Activated CD4-positive, alpha-beta T cell treated with anti-CD3 and anti-CD28 coated beads, Interleukin-2, amount 50 U/mL, for 16 hours (primary cell): ENCODE data around the gene UGT1A4.
"Not testable (repeated sequence)": the region's sequence is repeated elsewhere in the genome, so short reads cannot be mapped to it uniquely, and the experiment has no call there.

Experiments
- DNase-seq: peaks from one replicate; pipeline ENCODE4 v3.0.0-alpha.2; 2020

Gene UGT1A4

GRCh38 chr2:233751212-233752009, 32.9 kb downstream of the UGT1A4 start:
- DNase-seq: not testable (repeated sequence)

- no peak for DNase-seq
Measured at GRCh38 chr2:233754872-233755611, 36.5 kb downstream of the UGT1A4 start.

GRCh38 chr2:233756429-233757081, 38.0 kb downstream of the UGT1A4 start:
- no peak for DNase-seq

GRCh38 chr2:233758141-233758540, 39.6 kb downstream of the UGT1A4 start:
- no peak for DNase-seq

GRCh38 chr2:233758849-233759248, 40.3 kb downstream of the UGT1A4 start:
- DNase-seq: no peak

GRCh38 chr2:233760043-233760442, 41.5 kb downstream of the UGT1A4 start, which contains the start of gene UGT1A1:
Gene UGT1A1 (plus strand): TSS chr2:233760270. CDS start chr2:233760288, 18 bp downstream.
- DNase-seq: no peak

GRCh38 chr2:233761040-233761769, 42.7 kb downstream of the UGT1A4 start:
- no peak for DNase-seq

- no peak for DNase-seq
Measured at GRCh38 chr2:233764264-233764663, 45.7 kb downstream of the UGT1A4 start.

- DNase-seq: no peak
Measured at GRCh38 chr2:233764761-233765160, 46.2 kb downstream of the UGT1A4 start.

GRCh38 chr2:233766416-233766815, 47.9 kb downstream of the UGT1A4 start:
- no peak for DNase-seq

GRCh38 chr2:233768076-233768475, 49.5 kb downstream of the UGT1A4 start:
- DNase-seq: no peak

GRCh38 chr2:233769260-233769659, 50.7 kb downstream of the UGT1A4 start:
- no peak for DNase-seq

GRCh38 chr2:233772153-233772552, 53.6 kb downstream of the UGT1A4 start:
- no peak for DNase-seq

GRCh38 chr2:233772583-233772982, 54.0 kb downstream of the UGT1A4 start:
- DNase-seq: no peak

- DNase-seq: no peak
Measured at GRCh38 chr2:233773854-233774253, 55.3 kb downstream of the UGT1A4 start.

GRCh38 chr2:233775414-233775813, 56.9 kb downstream of the UGT1A4 start:
- DNase-seq: no peak

- DNase-seq: no peak
Measured at GRCh38 chr2:233778030-233778429, 59.5 kb downstream of the UGT1A4 start, which contains the start of gene MROH2A. Gene MROH2A (plus strand): TSS chr2:233778330. CDS start chr2:233779359, 1,029 bp downstream.

GRCh38 chr2:233779722-233780121, 61.2 kb downstream of the UGT1A4 start:
- no peak for DNase-seq

GRCh38 chr2:233780771-233781170, 62.2 kb downstream of the UGT1A4 start:
- DNase-seq: no peak

- no peak for DNase-seq
Measured at GRCh38 chr2:233789554-233789953, 71.0 kb downstream of the UGT1A4 start.

- no peak for DNase-seq
Measured at GRCh38 chr2:233791151-233791882, 72.8 kb downstream of the UGT1A4 start.

GRCh38 chr2:233791883-233792329, 73.4 kb downstream of the UGT1A4 start:
- no peak for DNase-seq
